SK-MEL-5 (cell line): Measurements from ENCODE around the gene SLC2A6. TPM values are rescaled to one million over a fixed set of nuclear protein-coding genes. Genes with fewer than 3 reads are reported as not detected.

Source experiments
- DNase-seq: peaks from one replicate; pipeline ENCODE4 v3.0.0-alpha.2; 2016; ENCODE audit warnings: low read depth, low spot score
- in situ Hi-C: cut with HindIII; loops from 2 replicates; pipeline ENCODE4 v1.10.0; 2016; ENCODE audit warnings: low sequenced_read_pairs, high pct_unique_total_duplicates, low pct_unique_long_range_greater_than_20kb
- polyA plus RNA-seq, 2 experiments: library from polyadenylated mRNA; depleted of rRNA; stranded (reverse); fragments of >200 nt; gene quantifications; 2 replicates each; pipeline ENCODE4 v1.2.3, GENCODE V29; 2015
- total RNA-seq: library from RNA; depleted of rRNA; stranded (reverse); fragments of >200 nt; shearing (Covaris generic); gene quantifications from 2 replicates; pipeline ENCODE4 v1.2.3, GENCODE V29; 2014; rRNA removed

Gene SLC2A6
- total RNA-seq: 5.0 and 7.1 TPM in 2 replicates
- 7.1 and 13.8 TPM in 2 replicates for polyA plus RNA-seq (2015; cell fraction: cytosol; rRNA removed)
- polyA plus RNA-seq (2015; cell fraction: nucleus; rRNA removed): 9.7 and 14.1 TPM in 2 replicates

GRCh38 chr9:133478851-133479711 is at the start of gene SLC2A6:
SLC2A6 (minus strand) TSS chr9:133479099; CDS start chr9:133479059, 40 bp downstream.
- DNase-seq: peak; percentile 73
- in situ Hi-C loops: no loop called here

- no peak for DNase-seq
- in situ Hi-C loops: no loop called here
Measured at GRCh38 chr9:133528001-133528875, 49.3 kb upstream of the SLC2A6 start.

- DNase-seq: no peak
- in situ Hi-C loops: no loop called here
Measured at GRCh38 chr9:133527444-133527920, 48.6 kb upstream of the SLC2A6 start.

- in situ Hi-C loops: no loop called here
- DNase-seq: no peak
Measured at GRCh38 chr9:133526721-133527321, 47.9 kb upstream of the SLC2A6 start.

- in situ Hi-C loops: no loop called here
- no peak for DNase-seq
Measured at GRCh38 chr9:133525677-133526076, 46.8 kb upstream of the SLC2A6 start.

- in situ Hi-C loops: no loop called here
- no peak for DNase-seq
Measured at GRCh38 chr9:133524679-133525228, 45.9 kb upstream of the SLC2A6 start, which contains the start of gene MYMK. MYMK (minus strand) TSS chr9:133524959; CDS start chr9:133524844, 115 bp downstream.

- in situ Hi-C loops: no loop called here
- DNase-seq: no peak
Measured at GRCh38 chr9:133524146-133524545, 45.2 kb upstream of the SLC2A6 start.

GRCh38 chr9:133523106-133523505 is 44.2 kb upstream of the SLC2A6 start:
- in situ Hi-C loops: no loop called here
- no peak for DNase-seq

- DNase-seq: no peak
Measured at GRCh38 chr9:133522073-133522910, 43.4 kb upstream of the SLC2A6 start.

GRCh38 chr9:133521122-133522072 is 42.5 kb upstream of the SLC2A6 start:
- in situ Hi-C loops: no loop called here

More at GRCh38 chr9:133522073-133522910, 43.4 kb upstream of the SLC2A6 start:
- in situ Hi-C loops: no loop called here

GRCh38 chr9:133520121-133520835 is 41.4 kb upstream of the SLC2A6 start:
- DNase-seq: no peak
- in situ Hi-C loops: no loop called here

More at GRCh38 chr9:133521122-133522072, 42.5 kb upstream of the SLC2A6 start:
- DNase-seq: no peak

- in situ Hi-C loops: no loop called here
- DNase-seq: no peak
Measured at GRCh38 chr9:133519693-133520092, 40.8 kb upstream of the SLC2A6 start.

- DNase-seq: no peak
- in situ Hi-C loops: no loop called here
Measured at GRCh38 chr9:133518706-133519449, 40.0 kb upstream of the SLC2A6 start.

GRCh38 chr9:133518200-133518599 is 39.3 kb upstream of the SLC2A6 start:
- in situ Hi-C loops: no loop called here
- no peak for DNase-seq
